SKM-1 (cell line): ENCODE results near the gene CAMK2A.
"Not testable (repeated sequence)": the region's sequence is repeated elsewhere in the genome, so short reads cannot be mapped to it uniquely, and the experiment has no call there.

Experiments
- DNase-seq: peaks from one replicate; lab custom pipeline; 2025; ENCODE audit not compliant: unreplicated experiment; lab: John Stamatoyannopoulos, UW

Gene CAMK2A

DNA sequence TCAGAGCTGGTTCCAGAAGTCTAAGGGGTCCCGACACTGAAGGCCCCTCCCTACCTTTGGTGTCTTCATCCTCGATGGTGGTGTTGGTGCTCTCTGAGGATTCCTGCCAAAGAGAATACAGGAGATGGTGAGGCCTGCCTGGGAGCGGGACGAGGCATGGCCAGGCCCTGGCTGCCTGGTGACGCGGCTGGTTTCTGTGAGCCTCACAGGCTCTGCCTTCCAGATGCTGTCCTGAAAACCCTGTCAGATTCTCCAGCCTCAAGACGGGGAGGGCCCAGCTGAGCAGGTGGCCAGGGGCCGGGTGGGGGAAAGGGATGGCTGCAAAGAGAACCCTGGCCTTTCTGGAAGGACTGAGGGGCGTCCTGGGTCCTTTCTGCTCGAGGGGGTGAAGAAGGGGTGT, 50.9 kb downstream of the CAMK2A start:
- DNase-seq: no peak

DNA sequence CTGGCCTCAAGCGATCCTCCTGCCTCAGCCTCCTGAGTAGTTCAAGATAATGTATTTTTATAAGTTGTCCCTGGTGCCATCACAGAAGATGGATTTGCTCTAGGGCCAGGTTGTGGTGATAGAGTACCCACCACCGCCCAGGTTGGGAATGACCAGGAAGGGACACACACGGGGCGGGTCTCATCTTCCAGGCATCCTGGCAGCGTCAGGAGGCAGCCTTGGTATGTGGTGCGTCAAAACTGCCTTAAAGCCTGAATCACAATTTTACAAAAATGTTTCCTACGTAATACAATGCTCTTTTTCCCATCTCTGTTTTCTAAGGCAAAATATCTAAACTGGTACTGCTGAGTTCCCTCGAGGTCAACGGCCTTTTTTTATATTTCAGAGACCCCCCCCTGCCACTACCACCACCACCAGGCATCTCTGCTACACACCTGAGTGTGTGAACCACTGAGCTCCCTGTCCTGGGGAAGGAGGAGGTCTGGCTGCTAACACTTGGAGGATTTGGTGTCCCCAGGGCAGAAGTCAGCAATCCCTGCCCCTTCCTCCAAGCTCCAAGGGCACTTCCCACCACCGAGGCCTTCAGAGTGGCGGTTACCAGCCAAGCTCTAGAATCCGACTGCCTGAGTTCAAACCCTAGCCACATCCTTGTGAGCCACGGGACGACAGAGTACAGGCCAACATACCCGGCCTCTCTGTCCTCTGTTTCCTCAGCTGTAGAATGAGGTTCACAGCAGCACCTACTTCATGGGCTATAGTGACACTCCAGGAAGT, 52.4 kb downstream of the CAMK2A start:
- DNase-seq: no peak

DNA sequence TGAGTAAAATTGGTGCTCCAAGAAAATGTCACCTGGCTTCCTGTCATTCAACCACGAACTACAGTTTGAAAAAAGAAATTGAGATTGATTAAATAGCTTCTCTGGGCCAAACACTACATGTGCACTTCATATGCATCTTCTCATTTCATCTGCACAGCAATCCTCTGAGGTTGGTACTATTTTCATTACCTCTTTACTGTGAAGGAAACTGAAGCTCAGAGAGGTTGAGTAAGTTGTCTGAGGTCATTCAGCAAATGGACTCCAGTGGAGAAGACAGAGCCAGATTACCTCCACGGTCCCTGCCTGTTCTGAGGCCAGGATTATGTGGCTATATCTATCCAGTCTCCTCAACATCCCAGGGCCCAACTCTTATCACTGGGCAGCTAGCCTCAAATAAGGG, 53.3 kb downstream of the CAMK2A start:
- DNase-seq: no peak

DNA sequence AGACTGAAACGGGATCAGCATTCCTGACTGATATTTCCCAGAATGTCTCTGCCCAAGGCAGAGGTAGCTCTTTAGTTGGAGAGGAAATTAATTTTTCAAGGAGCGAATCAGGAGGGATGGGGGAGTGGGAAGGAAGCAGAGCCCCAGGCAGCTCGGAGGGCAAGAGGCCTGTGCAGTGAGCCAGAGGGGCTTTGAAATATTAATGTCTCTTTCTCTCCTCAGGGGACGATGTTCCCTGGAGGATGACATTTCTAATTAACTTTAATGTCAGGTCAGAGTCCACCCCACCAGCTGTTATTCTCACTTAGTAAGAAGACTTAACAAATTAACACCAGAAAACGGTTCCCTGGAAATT, 54.1 kb downstream of the CAMK2A start:
- no peak for DNase-seq

DNA sequence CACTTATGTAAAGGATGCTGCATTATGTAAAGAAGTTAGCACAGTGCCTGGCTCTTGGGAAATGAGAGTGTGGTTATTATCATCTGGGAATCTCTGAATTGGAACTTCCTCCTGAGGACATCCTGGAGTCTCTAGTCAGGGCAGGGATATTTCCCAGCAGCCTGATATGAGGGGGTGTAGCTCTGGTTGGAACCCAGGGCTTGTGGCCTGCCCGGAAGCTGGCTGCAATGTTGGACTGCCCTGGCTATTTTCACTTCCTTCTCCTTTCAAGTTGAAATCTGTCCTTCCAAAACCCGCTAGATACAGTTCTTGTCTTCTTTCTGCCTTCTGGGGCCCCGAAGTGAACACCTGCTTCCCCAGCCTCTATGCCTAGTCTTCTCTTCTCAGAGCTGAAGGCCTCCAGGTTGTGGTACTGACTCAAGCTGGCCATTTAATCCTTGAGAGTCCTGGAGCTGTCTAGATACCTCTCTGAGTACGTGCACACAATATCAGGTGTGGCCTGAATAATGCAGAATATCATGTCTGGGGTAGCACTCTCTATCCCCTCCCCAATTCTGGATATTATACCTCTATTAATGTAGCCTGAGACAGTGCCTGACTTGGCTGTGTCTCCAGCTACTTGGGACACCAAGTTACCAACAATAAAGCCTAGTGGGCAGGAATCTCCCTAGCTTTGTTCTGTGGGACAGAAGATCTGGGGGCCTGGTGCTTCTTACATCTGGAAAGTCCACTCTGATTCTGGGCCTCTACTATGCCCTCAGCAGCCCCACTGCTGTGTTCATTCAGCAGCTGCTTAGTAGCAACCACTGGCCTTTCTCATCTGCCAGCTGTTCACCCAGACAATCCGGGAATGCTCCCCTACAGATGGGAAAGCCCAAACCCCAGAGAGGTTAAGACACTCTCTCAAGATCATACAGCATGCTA, 54.7 kb downstream of the CAMK2A start:
- peak; percentile 33 for DNase-seq

DNA sequence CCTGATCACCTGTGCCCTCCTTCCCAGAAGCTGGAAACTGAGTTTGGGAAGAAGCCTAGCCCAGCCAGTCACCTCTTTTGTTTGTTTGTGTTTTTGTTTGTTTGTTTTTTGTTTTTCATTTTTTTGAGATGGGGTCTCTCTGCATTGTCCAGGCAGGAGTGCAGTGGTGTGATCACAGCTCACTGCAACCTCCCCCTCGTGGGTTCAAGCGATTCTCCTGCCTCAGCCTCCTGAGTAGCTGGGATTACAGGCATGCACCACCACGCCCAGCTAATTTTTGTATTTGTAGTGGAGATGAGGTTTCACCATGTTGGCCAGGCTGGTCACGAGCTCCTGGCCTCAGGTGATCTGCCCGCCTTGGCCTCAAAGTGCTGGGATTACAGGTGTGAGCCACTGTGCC, 55.9 kb downstream of the CAMK2A start:
- DNase-seq: not testable (repeated sequence)

DNA sequence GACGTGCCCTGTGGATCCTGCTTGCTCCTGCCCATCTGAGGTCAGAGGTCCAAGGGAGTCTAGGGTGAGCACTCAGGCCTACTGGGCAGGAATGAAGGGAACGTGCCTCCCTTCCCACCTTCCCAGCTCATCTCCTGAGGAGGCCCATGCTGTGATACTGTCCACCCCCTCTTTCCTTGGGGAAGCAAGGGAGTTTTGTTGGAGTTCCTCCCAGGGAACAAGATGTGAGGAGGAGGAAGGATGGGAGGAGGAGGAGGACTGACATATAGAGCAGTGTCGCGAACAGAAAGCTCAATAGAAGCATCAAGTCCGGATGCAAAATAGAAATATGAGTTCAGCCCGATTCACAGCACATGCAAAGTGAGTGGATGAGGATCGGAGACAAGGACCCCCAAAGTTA, 58.7 kb downstream of the CAMK2A start:
- no peak for DNase-seq

DNA sequence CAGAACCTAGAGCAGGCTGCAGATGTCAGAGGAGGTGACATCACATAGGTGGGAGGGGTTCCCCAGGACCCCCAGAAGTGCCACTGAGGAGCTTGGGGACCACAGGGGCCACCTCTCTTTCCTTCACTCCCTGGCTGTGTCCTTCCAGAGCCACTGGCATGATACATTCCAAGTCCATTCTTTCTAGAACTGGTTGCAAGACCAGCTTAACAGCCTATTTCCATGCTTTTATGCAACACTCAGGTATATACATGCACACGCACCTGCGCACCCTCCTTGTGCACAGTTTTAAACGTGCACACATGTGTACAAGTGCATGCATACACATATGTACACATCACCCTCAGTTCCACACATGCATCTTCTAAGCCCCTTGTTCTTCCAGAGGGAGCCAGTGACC, 60.0 kb downstream of the CAMK2A start:
- no peak for DNase-seq

DNA sequence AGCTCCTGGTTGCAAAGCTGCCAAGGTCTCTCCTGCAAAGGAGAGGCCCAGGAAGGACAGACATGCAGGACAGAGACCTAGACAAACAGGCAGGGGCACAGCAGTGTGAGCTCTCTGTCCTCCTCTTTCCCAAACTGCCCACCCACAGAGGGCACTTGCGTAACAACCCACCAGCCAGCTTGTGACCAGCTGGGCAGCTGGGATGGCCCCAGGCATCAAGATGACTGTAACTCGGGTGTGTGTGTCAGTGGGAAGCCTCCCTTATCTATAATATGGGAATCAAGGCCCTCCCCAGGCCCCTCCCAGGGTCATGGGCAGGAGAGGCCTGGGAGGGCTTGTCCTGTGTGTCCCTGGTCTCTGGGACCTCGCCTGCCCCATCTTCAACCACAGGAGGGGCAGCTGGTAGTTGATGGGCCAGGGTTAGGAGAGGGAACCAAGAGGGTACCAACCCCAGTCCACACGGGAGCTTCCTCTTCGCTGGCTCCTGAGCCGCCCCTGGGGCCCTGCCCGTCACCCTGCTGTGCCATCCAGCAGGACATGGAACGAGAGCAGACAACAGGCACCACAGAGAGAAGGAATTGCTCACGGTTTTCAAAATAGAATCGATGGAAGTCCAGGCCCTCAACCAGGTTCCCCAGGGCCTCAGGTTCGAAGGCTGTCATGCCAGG, 61.8 kb downstream of the CAMK2A start:
- DNase-seq: no peak

DNA sequence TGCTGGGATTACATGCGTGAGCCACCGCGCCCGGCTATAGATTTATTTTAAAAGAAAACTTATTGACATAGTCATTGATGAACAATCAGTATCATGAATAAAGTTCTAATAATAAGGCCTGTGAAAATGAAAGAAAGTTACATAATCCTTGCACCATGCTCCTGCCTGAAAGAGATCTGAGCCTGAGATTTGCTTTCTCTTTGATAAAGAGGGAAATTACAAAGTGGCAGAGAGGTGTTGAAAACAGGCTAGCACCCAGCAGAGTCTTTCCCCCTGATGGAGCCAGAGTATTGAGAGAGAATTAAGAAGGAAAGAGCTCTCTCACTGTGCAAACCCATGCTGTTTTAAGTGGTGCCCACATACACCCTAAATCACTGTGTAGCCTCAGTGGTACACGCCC, 62.5 kb downstream of the CAMK2A start:
- no peak for DNase-seq

DNA sequence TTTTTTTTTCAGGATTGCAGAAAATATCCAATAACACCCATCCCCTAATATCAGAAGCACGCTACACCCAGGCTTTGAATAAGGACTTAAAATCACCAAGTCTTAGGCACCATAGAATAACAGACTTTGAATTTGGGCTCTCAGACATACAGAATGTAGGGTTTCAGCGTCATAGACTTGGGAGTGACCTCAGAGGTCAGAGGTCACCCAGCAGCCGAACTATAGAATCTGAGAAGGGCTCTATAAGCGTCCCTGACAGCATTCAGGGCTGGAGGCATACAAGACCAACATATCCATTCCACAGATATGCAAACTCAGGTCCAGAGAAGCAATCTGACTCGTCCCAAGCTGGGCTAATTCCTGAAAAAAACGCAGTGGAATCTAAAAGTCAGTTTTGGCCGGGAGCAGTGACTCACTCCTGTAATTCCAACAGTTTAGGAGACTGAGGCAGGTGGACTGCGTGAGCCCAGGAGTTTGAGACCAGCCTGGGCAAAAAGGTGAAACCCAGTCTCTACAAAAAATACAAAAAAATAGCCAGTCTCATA, 65.0 kb downstream of the CAMK2A start:
- no peak for DNase-seq

DNA sequence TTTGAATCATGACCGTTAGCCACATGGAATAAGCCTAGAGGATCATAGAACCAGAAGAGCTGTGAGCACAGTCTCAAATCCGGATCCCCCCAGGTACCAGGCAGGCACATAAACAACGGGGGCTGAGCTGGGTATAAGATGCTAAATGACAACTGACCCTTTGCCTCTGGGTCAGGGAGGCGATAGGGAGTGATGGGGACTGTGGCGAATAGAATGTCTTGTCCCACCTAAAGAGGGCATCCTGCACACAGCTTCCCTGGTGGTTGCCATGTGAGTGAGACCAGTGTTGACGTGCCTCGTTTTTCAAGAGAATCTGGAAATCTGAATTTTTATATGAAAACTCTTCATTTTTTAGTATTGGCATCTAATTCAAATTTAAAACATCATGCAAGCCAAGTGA, 66.1 kb downstream of the CAMK2A start:
- DNase-seq: no peak

DNA sequence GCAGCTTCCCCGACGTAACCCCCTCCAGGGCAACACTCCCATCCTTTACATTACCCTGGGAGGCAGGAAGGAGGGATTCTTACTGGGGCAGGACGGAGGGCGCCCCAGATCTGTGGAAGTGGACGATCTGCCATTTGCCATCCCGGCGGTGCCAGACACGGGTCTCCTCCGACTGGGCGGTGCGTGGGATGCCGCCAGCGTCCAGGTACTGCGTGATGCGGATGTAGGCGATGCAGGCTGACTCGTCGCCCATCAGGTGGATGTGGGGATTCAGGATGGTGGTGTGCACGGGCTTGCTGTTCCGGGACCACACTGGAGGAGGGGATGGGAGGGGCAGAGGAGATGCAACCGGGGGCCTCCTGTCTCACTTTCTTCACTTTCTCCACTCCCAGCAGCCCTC, 66.7 kb downstream of the CAMK2A start:
- DNase-seq: no peak

DNA sequence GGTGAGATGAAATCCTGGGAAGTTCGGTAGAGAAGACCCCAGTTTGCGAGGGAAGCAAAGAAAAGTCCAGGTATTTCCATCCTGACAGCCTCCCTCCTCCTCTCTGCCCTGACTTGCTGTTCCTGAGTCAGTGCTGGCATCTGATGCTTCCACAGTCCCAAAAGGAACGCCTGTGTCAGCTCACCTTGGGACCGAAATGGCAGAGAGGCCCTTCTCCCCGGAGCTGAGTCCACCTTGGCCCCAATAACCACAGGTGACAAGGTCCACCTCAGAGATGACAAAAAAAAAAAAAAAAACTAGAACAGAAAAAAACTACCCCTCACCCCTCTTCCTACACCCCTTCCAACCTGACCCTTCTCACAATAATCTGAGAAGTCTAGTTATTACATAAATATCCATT, 68.1 kb downstream of the CAMK2A start:
- no peak for DNase-seq

DNA sequence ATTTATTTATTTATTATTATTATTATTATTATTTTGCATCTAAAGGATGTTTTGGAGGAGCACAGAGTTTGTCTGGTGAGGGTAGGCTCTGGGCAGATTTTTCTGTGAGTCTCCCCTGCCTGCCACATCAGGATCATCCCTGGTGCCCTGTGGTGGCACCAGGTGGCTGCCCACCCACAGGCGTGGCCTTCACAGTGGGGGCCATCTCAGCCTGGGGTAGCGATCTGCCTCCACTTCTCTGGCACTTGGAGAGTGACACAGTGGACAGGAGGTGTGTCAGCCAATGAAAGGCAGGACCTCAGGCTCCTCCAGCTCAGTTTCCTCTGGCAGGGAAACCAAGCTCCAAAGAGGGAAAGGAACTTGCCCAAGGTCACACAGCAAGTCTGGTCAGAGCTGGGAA, 69.7 kb downstream of the CAMK2A start:
- no peak for DNase-seq

DNA sequence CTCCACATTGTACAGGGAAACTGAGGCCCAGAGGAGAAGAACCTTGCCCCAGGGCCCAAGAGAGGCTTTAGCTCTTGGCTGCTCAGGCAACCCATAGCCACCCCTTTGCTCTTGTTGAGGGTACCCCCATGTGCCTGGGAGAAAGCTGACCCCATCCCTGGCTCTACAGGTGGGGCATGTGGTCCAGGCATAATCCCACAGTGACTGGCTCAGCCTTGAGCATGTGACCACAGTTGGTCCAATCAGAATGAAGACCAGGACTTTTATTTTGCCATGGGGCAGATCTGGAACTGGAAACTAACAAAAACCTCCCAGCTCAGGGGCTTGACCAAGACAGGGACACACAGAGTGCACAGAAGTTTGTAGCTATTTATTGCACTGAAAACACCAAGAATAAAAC, 70.4 kb downstream of the CAMK2A start:
- no peak for DNase-seq

DNA sequence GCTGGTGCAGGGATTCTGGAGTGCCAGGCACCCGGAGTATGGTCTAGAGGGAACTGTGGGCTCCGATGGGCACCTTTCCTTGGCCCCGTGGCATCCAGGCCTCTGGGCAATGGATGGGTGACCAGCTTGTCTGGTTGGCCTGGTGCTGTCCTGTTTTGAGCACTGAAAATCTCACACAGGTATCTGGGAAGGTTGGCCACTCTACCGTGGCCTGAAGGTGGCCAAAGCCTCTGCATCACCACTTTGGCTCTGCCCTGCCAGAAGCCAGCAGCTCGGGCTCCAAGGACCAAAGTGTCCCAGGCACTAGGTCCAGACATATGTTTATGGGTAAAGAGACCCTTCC, 70.9 kb downstream of the CAMK2A start:
- no peak for DNase-seq

DNA sequence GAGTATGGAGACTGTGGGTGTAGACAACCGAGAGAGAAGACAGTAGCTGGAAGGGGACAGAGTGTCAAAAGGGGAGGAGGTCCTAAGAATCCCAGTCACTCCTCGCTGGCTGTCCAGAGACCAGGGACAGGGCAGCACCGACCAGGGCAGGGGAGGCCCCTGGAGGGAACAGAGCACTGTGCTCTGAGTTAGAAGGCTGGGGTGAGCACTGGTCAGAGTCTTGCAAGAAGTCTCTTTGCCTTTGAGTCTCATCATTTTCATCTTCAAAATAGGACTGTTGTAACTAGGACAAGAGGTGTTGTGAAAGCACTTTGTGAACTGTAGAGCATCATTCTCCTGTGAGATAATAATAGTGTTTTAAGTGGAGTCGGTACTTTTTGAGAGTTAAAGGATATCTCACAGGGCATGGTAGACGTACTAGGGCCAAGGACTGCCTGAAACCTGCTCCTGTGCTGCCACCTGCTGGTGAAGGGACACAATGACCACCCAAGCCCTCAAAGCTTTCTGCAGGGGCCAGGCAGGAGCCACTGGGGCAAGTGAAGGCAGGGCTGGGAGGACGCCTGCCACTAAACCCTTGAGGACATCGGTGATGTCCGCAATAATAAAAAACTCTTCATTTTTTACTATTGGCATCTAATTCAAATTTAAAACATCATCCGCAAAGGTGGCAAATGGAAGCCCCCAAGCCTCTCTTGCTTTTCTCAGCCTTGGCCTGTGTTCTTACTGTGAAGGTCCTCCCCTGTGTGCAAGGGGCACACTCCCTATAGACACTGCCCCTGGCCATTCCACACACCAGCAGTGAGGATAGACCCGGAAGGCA, 71.5 kb downstream of the CAMK2A start:
- peak; percentile 62 for DNase-seq

DNA sequence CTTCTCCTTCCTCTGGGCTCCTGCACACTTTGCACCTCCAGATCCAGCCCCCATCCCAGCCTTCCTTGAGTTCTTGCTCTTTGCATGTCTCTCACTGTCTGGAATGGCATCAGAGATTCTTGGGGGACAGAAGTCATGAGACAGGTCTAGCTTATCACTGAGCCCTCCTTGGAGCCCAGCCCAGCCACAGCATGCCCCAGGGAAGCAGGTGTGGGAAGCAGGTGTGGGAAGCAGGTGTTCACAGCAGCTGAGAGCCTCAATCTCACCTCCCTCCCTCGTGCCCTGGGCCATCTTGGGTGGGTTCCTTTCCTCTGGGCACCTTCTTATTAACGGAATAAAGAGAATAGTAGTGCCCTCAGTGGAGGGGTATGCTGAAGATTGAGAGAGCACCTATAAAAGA, 72.5 kb downstream of the CAMK2A start:
- no peak for DNase-seq

DNA sequence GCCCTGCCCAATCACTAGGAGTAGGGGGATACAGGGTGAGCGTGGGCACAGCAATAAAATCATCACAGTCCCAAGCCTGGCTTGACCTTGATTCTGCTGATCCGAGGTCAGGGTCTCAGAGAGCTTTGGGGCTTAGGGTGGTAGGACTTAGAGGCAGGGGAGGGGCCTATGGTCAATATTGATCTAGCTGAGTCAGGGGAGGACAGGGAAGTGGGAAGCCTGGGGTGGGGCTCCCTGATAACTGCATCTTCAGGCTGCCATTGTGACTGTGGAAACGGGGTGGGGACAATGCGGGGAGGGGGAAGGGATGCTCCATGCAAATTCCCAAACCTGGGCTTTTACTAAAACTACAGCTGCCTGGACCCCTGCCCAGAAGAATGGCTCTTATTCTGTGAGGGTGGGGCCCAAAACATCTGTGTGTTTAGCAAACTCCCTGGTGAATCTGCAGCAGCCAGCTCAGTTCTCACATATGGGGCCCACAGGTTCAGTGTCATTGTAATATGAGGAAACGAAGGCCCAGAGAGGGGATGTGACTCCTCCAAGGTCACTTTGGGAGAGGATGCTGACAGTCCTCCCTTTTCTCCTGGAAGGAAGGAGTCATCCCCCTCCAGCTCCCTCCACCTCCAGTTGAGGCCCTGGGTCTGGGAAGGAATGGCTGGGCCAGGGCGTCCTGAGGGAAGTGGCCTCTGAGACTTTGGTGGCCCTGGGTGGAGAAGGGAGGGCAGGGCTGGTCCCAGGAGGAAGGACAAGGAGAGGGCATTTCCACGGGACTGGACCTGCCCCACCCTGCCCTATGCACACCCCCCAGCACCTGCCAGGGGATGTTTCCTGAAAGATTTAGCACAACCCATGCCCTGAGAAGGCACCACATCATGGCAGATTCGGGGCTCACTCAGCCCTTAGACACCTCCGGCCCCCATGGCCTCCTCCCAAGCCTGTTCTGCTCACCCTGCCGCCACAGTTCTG, 73.3 kb downstream of the CAMK2A start:
- no peak for DNase-seq
